Measurements from ENCODE around the gene IL1RAP.

IL1RAP gene

GRCh38 chr3:190575437-190576185 is 61.7 kb downstream of the IL1RAP start:
- WGBS (ENCODE audit: insufficient coverage, insufficient read length): no CpG with 5 or more reads among the region's 7 CpGs
- Histone ChIP-seq H3K27ac (ENCODE audit: low read length) (no peak overlapping the region), H3K27me3 (ENCODE audit: control insufficient read depth, insufficient read depth, low read length) (no peaks in the 10 kb centered on the region), H3K9me3 (ENCODE audit: control insufficient read depth, insufficient read depth, low read length) (no peaks in the 10 kb centered on the region), H3K36me3 (ENCODE audit: control insufficient read depth, insufficient read depth, low read length) (no peaks in the 10 kb centered on the region), H3K4me1 (ENCODE audit: control insufficient read depth, insufficient read depth, low read length) (no peaks in the 10 kb centered on the region), H3K4me3 (ENCODE audit: low read length) (no peak overlapping the region)
- no peak for DNase-seq (ENCODE audit: low read depth, low spot score)

DNA sequence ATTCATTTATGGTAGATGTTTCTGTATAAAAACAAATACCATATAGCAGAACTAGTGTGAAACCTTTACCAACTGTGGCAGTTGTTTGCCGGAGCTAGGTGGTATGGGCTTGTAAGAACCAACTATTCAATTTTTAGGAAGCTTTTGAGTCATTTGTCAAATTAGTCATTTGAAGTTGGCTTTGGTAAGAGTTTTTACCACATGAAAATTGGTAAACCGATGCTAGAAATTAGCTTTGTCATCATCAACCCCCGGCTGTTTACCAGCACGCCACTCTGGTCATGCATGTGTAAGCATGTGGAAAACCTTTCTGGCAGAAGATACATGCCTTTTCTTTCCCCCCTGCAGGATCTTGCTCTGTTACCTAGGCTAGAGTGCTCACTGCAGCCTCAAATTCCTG is 63.3 kb downstream of the IL1RAP start:
- no CpG with 5 or more reads among the region's 4 CpGs for WGBS (ENCODE audit: insufficient coverage, insufficient read length)
- H3K4me3 ChIP-seq (ENCODE audit: low read length): no peak overlapping the region

GRCh38 chr3:190579514-190580137 is 65.7 kb downstream of the IL1RAP start:
- WGBS (ENCODE audit: insufficient coverage, insufficient read length): no CpG with 5 or more reads among the region's 3 CpGs
- Histone ChIP-seq H3K4me3 (ENCODE audit: low read length) (no peak overlapping the region), H3K4me1 (ENCODE audit: control insufficient read depth, insufficient read depth, low read length) (no peaks in the 10 kb centered on the region), H3K27ac (ENCODE audit: low read length) (no peak overlapping the region), H3K36me3 (ENCODE audit: control insufficient read depth, insufficient read depth, low read length) (no peaks in the 10 kb centered on the region), H3K27me3 (ENCODE audit: control insufficient read depth, insufficient read depth, low read length) (no peaks in the 10 kb centered on the region), H3K9me3 (ENCODE audit: control insufficient read depth, insufficient read depth, low read length) (no peaks in the 10 kb centered on the region)
- no peak for DNase-seq (ENCODE audit: low read depth, low spot score)

More for the DNA sequence above, 63.3 kb downstream of the IL1RAP start:
- Histone ChIP-seq H3K27ac (ENCODE audit: low read length) (no peak overlapping the region), H3K9me3 (ENCODE audit: control insufficient read depth, insufficient read depth, low read length) (no peaks in the 10 kb centered on the region), H3K4me1 (ENCODE audit: control insufficient read depth, insufficient read depth, low read length) (no peaks in the 10 kb centered on the region), H3K36me3 (ENCODE audit: control insufficient read depth, insufficient read depth, low read length) (no peaks in the 10 kb centered on the region), H3K27me3 (ENCODE audit: control insufficient read depth, insufficient read depth, low read length) (no peaks in the 10 kb centered on the region)
- DNase-seq (ENCODE audit: low read depth, low spot score): no peak

DNA sequence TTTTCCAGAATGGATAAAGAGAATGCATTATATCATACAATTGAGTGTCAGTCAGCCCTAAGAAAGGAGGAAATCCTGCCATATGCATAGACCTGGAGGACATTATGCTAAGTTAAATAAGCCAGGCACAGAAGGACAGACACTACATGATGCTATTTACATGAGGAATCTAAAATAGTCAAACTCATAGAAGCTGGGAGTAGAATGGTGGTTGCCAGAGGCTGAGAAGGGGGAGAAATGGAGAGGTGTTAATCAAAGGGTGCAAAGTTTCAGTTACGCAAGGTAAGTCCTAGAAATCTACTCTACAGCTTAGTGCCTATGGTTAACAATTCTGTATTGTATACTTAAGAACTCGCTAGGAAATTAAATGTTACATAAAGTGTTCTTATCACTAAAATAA is 66.5 kb downstream of the IL1RAP start:
- Histone ChIP-seq H3K27ac (ENCODE audit: low read length) (no peak overlapping the region), H3K4me3 (ENCODE audit: low read length) (no peak overlapping the region), H3K36me3 (ENCODE audit: control insufficient read depth, insufficient read depth, low read length) (no peaks in the 10 kb centered on the region), H3K27me3 (ENCODE audit: control insufficient read depth, insufficient read depth, low read length) (no peaks in the 10 kb centered on the region), H3K9me3 (ENCODE audit: control insufficient read depth, insufficient read depth, low read length) (no peaks in the 10 kb centered on the region), H3K4me1 (ENCODE audit: control insufficient read depth, insufficient read depth, low read length) (no peaks in the 10 kb centered on the region; the same call in 1 of the 2 replicates)
- WGBS (ENCODE audit: insufficient coverage, insufficient read length): no CpG with 5 or more reads among the region's 2 CpGs
- DNase-seq (ENCODE audit: low read depth, low spot score): no peak

DNA sequence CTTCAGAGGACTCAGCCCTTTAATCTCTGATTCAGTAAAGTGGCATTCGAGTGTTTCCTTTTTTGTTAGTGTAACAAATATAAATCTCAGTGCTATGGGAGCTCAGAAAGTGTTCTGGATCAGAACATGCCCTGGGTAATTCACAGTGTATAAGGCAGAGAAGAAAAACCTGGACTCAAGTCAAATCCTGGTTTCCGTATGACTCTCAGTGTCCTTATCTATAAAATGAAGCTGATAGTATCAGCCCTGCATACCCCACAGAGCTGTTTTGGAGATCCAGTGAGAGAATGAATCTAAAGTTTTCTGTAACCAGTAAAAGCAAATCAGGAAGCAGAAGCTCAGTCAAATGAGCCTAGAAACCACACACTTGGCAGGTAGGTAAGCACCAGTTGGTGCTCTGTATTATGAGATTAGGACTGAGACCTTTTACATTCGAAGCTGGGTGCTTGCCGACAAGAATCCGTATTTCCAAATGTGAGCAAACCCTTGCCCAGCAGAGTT is 67.2 kb downstream of the IL1RAP start:
- Histone ChIP-seq H3K36me3 (ENCODE audit: control insufficient read depth, insufficient read depth, low read length) (no peaks in the 10 kb centered on the region), H3K4me3 (ENCODE audit: low read length) (no peak overlapping the region), H3K4me1 (ENCODE audit: control insufficient read depth, insufficient read depth, low read length) (no peaks in the 10 kb centered on the region; the same call in 1 of the 2 replicates), H3K9me3 (ENCODE audit: control insufficient read depth, insufficient read depth, low read length) (no peaks in the 10 kb centered on the region), H3K27me3 (ENCODE audit: control insufficient read depth, insufficient read depth, low read length) (no peaks in the 10 kb centered on the region), H3K27ac (ENCODE audit: low read length) (no peak overlapping the region)
- no CpG with 5 or more reads among the region's 5 CpGs for WGBS (ENCODE audit: insufficient coverage, insufficient read length)
- no peak for DNase-seq (ENCODE audit: low read depth, low spot score)

GRCh38 chr3:190582667-190583066 is 68.8 kb downstream of the IL1RAP start:
- WGBS (ENCODE audit: insufficient coverage, insufficient read length): no CpG with 5 or more reads among the region's 2 CpGs
- no peak for DNase-seq (ENCODE audit: low read depth, low spot score)
- Histone ChIP-seq H3K9me3 (ENCODE audit: control insufficient read depth, insufficient read depth, low read length) (no peaks in the 10 kb centered on the region), H3K4me1 (ENCODE audit: control insufficient read depth, insufficient read depth, low read length) (no peaks in the 10 kb centered on the region; the same call in 1 of the 2 replicates), H3K4me3 (ENCODE audit: low read length) (no peak overlapping the region), H3K27ac (ENCODE audit: low read length) (no peak overlapping the region), H3K36me3 (ENCODE audit: control insufficient read depth, insufficient read depth, low read length) (no peaks in the 10 kb centered on the region), H3K27me3 (ENCODE audit: control insufficient read depth, insufficient read depth, low read length) (no peaks in the 10 kb centered on the region)

GRCh38 chr3:190585805-190586630 is 72.1 kb downstream of the IL1RAP start:
- Histone ChIP-seq H3K36me3 (ENCODE audit: control insufficient read depth, insufficient read depth, low read length) (no peaks in the 10 kb centered on the region), H3K27me3 (ENCODE audit: control insufficient read depth, insufficient read depth, low read length) (no peaks in the 10 kb centered on the region), H3K4me3 (ENCODE audit: low read length) (no peak overlapping the region), H3K4me1 (ENCODE audit: control insufficient read depth, insufficient read depth, low read length) (no peaks in the 10 kb centered on the region; the same call in 1 of the 2 replicates), H3K9me3 (ENCODE audit: control insufficient read depth, insufficient read depth, low read length) (no peaks in the 10 kb centered on the region), H3K27ac (ENCODE audit: low read length) (no peak overlapping the region)
- DNase-seq (ENCODE audit: low read depth, low spot score): no peak
- WGBS (ENCODE audit: insufficient coverage, insufficient read length): no CpG with 5 or more reads among the region's 6 CpGs

DNA sequence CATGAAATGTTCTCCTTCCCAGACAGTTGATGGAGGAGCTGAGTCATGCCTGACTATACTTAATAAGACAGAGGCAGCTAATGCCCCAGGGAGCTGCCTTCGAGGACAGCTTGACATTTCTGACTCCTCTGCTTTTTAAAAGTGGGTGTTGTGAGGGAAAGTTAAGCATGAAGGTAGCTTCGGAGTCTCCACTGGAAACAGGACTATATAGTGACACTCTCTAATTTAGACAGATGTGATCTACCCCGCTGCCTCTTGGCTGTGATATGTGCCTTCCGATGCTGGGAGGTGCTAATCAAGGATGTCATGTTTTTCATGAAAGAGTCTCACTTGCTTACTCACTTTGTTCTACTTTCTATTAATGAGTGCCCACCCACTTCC is 72.7 kb downstream of the IL1RAP start:
- no peak overlapping the region for H3K27ac ChIP-seq (ENCODE audit: low read length)
- no peaks in the 10 kb centered on the region for H3K36me3 ChIP-seq (ENCODE audit: control insufficient read depth, insufficient read depth, low read length)
- DNase-seq (ENCODE audit: low read depth, low spot score): no peak
- no CpG with 5 or more reads among the region's 4 CpGs for WGBS (ENCODE audit: insufficient coverage, insufficient read length)
- H3K9me3 ChIP-seq (ENCODE audit: control insufficient read depth, insufficient read depth, low read length): no peaks in the 10 kb centered on the region
- H3K27me3 ChIP-seq (ENCODE audit: control insufficient read depth, insufficient read depth, low read length): no peaks in the 10 kb centered on the region
- H3K4me1 ChIP-seq (ENCODE audit: control insufficient read depth, insufficient read depth, low read length): no peaks in the 10 kb centered on the region; the same call in 1 of the 2 replicates
- H3K4me3 ChIP-seq (ENCODE audit: low read length): no peak overlapping the region

GRCh38 chr3:190588570-190588969 is 74.7 kb downstream of the IL1RAP start:
- DNase-seq (ENCODE audit: low read depth, low spot score): no peak
- H3K9me3 ChIP-seq (ENCODE audit: control insufficient read depth, insufficient read depth, low read length): no peaks in the 10 kb centered on the region
- no peaks in the 10 kb centered on the region for H3K27me3 ChIP-seq (ENCODE audit: control insufficient read depth, insufficient read depth, low read length)
- WGBS (ENCODE audit: insufficient coverage, insufficient read length): no CpG with 5 or more reads among the region's 2 CpGs
- no peaks in the 10 kb centered on the region; the same call in 1 of the 2 replicates for H3K4me1 ChIP-seq (ENCODE audit: control insufficient read depth, insufficient read depth, low read length)
- no peak overlapping the region for H3K27ac ChIP-seq (ENCODE audit: low read length)
- no peak overlapping the region for H3K4me3 ChIP-seq (ENCODE audit: low read length)
- H3K36me3 ChIP-seq (ENCODE audit: control insufficient read depth, insufficient read depth, low read length): no peaks in the 10 kb centered on the region

DNA sequence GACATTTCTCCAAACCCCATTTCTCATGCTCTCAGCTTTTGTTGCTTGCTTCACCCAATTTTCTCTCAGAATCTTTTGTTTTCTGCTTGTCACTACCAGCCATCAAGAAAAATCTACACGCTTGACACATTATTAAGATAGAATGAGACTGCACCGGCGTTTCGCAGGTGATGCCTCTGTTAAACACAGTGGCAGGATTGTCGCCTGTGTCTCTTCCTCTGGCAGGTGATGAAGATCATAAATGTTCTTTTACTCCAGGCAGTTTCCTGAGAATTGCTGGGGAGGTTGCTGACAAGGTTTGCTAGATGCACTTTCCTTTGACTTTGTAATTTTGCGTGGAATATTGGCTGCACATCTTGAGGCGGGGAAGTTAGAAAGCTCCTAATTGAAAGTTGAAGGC is 75.4 kb downstream of the IL1RAP start:
- Histone ChIP-seq H3K27me3 (ENCODE audit: control insufficient read depth, insufficient read depth, low read length) (no peaks in the 10 kb centered on the region), H3K36me3 (ENCODE audit: control insufficient read depth, insufficient read depth, low read length) (no peaks in the 10 kb centered on the region), H3K9me3 (ENCODE audit: control insufficient read depth, insufficient read depth, low read length) (no peaks in the 10 kb centered on the region), H3K27ac (ENCODE audit: low read length) (no peak overlapping the region), H3K4me3 (ENCODE audit: low read length) (no peak overlapping the region), H3K4me1 (ENCODE audit: control insufficient read depth, insufficient read depth, low read length) (no peaks in the 10 kb centered on the region; the same call in 1 of the 2 replicates)
- no peak for DNase-seq (ENCODE audit: low read depth, low spot score)
- no CpG with 5 or more reads among the region's 7 CpGs for WGBS (ENCODE audit: insufficient coverage, insufficient read length)
